HPDE6-E6E7 (cell line): ENCODE measurements around the gene MYOF.
"Not testable (repeated sequence)": the region's sequence is repeated elsewhere in the genome, so short reads cannot be mapped to it uniquely, and the experiment has no call there.

Source experiments
- DNase-seq: peaks from one replicate; pipeline ENCODE4 v3.0.0; 2011; ENCODE audit warnings: missing footprints; ENCODE audit errors: extremely low spot score

Gene MYOF

GRCh38 chr10:93393211-93393610, 88.9 kb downstream of the MYOF start:
- DNase-seq: no peak

DNA sequence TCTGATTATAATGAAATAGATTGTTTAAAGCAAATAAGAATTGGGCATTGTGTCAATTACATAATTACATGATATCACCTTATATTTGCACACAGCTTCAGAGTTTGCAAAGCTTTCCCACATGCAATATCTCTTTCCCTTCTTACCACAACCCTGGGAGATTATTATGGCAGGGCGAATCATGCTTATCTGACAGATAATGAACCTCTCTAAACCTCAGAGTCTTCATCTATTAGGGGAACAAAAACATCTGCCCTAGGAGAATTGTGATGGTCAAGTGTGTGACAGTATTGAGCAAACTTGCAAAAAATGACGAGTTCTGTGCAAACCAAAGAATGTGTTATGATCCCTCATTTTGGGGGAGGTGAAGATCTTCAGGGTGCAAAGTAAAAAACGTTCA, 90.0 kb downstream of the MYOF start:
- DNase-seq: no peak

GRCh38 chr10:93390306-93391090, 91.6 kb downstream of the MYOF start:
- no peak for DNase-seq

GRCh38 chr10:93386631-93387369, 95.3 kb downstream of the MYOF start:
- no peak for DNase-seq

DNA sequence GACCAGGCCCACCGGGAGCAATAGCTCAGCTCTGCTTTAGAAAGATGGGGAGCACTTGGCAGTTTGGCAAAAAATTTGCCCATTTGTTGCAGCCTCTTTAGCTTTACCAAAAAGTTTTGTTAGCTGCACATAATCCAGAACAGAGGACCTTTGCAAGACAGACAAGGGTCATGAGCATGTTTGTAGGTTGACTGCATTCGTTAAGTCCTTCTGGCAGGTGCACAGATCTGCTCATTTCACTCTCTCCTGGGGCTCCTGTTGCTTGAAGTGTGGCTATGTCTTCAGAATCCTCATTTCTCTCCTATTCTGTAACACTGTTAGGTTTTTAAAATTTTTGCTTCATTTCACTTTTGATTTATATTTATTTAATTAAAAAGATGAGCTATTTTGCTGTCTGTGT, 96.8 kb downstream of the MYOF start:
- DNase-seq: no peak

GRCh38 chr10:93384006-93384405, 98.1 kb downstream of the MYOF start:
- peak; percentile 97 for DNase-seq

- DNase-seq: no peak
These were observed 98.6 kb downstream of the MYOF start for GRCh38 chr10:93383562-93383981.

GRCh38 chr10:93379731-93380575, 102.2 kb downstream of the MYOF start:
- DNase-seq: peak; percentile 46

DNA sequence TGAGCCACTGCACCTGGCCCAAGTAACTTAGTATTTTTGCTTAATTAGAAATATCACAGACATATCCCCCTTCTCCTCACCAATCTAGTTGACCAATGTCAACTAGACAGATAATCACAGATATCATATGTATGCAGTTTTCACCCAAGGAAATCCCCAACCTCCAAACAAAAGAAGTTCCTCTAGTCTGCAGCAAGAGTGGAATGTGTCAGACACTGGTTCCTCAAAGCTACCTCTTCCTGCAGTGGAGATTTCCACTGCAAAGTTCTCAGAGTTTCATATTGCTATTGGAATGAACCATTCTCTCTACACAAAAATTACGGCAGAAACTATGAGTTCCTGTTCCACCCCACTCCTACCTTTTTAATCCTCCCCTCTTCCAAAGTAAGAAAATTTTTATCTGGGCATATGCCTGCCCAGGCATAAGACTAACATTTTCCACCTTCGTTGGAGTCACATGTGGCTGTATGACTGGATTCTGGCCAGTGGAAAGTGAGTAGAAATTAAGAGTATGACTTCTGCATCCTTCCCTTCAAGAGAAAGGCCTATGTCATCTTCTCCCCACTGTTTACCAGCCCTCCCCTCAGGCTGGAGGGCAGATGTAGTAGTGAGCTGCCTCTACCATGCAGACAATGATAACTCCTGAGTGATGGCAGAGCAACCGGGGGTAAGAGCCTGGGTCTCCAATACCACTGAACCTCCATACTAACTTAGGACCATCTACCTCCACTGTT, 103.0 kb downstream of the MYOF start:
- DNase-seq: no peak

GRCh38 chr10:93378039-93378438, 104.1 kb downstream of the MYOF start:
- DNase-seq: no peak

DNA sequence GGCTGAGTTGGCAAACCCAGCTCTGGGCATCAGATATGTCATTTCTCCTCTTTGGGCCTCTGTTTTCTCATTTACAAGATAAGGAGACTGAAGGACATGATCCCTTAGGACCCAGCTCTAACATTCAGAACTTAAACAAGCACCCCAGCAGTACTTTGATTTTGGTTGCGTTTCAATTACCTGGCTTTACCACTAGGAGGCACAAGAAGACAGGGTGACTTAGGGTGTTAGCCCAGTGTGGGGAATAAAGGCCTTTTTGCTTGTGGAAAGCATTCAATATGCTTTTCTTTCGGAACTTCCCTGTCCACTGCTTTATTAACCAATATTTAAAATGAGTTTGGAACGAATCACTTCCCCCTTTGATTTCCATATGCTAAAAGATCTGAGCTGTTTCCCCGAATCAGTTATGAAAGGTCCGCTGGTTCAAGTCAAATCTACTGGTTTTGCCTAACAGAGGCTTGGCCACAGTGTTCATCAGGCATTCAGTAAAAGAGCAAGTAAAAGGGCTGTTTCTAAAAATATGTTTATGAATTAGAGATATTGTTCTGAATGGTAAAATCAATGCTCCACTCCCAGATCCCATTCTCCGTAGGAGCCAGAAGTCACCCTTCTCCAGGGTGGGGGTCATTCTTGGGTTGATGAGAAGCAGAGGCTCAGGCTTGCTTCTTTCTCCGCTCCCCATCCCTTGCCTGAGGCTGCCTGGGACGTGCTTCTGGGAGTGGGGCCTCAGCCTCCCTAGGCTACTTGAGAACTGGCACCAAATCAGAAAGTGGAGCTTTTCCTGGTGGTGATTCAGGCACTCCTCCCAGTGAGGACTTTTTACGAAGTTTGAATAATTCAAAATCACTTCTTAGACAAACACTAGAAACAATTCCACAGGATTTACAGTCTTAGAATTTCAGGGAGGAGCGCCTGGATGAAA, 105.5 kb downstream of the MYOF start:
- DNase-seq: peak; percentile 85

GRCh38 chr10:93370961-93371360, 111.2 kb downstream of the MYOF start:
- DNase-seq: no peak

DNA sequence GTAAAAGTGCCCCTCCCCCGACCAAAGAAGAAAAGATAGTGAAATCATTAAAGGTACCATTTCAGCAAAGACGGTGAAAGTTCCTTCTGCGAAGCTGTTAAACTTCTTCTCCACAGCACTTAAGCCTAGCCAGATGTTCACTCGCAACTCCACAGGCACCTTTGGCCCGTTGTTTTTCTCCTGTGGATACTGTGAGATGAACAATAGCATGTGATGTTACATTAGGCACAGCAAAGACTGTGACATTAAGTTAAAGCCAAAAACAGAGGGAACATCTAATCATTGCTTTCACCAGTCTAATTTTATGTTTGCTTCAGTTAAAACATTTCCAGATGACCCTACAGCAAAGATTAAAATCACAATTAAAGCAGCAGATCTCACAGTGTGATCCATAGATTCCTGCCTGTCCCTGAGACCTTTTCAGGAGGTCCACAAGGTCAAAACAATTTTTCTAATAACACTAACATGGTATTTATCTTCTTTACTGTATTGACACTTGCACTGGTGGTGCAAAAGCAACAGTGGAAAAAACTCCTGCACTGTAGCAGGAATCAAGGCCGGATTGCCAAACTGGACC, 112.5 kb downstream of the MYOF start:
- DNase-seq: no peak

- DNase-seq: no peak
These were observed 113.9 kb downstream of the MYOF start for GRCh38 chr10:93368210-93368609.

DNA sequence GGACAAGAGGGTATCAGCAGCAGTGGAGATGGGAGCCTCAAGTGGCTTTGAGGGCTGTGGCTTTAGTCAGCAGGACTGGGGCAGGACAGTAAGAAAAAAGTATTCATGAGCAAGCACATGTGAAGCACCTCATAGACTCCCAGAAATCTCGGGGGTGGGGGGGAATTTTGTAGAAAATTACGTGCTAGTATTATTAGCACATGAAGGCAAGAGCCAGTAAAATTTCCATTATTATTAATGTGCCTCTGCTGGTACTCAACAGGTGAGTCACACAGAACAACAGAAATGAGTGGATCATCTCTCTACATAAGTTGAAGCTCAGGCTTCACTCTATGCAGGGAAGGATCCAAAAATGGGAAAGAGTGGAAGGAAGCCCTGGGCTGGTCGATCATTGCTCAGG, 114.5 kb downstream of the MYOF start:
- DNase-seq: no peak

DNA sequence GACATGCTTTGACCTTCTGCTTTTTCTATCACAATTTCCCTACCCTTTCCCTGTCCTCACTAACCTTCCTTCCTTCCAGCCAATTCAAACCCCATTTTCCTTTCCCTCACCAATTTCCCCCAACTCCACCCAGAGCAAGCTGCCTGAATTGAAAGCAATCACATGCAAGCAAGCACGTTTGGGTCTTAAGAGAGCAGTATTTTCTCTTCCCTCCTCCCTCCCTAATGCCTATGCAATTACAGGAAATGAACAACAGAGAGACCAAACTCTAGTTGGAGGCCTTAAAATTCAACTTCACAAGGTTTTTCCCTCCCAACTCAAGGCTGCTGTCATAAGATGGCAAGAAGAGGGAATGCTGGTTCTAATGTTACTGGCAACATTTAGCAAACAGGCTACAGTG, 117.2 kb downstream of the MYOF start:
- no peak for DNase-seq

DNA sequence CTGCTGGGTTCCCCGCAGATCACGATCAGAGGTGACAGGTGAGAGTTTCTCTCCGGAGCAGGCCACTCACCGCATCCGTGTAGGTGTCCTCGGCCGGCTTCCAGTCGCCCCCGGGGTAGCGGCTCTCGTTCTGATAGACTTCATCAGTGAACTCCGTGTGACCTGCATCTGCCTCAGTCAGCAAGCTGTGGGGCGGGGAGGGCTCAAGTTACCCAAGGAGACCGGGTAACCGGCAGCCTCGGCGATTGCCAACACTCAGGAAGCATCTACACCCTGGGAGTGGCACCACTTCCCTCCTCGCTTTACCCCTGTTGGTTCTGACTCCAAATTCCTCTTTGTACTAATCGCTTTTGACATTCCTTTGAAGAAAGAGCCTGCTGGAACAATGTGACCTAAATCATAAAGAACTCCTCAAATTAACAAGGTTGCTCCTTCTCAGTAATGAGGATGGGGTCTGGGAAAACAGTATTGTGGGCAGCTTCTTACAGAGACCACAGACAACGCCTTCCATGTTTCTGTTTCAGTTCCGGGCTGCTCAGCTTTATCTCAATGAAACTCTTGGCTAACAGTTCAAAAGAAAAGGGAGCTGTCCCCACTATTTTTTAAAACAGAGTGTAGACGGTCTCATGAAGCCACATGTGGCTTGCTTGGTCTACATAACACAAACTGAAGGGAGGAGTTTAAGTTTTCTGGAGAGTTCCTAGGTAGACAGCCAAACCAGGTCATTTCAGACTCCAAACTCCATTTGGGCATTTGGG, 118.1 kb downstream of the MYOF start:
- DNase-seq: no peak

GRCh38 chr10:93358398-93358797, 123.7 kb downstream of the MYOF start:
- not testable (repeated sequence) for DNase-seq

DNA sequence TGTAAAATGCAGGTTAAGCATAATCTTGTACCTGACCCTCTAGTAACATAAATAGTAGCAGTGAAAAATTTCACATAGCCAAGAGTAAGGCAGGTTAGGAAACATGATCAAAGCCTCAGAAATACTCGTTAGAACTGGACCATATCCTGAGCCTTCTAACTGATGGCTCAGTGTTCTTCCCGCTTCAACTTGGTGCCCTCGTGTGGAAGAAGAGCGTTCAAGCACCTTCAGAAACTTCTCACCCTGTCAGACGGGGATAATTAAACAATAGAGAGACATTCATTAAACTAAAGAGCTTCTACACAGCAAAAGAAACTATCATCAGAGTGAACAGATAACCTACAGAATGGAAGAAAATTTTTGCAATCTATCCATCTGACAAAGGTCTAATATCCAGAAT, 124.5 kb downstream of the MYOF start:
- DNase-seq: no peak
